Colonic mucosa (tissue), 4 donors: ENCODE results near the gene BANF2. TPM values are rescaled to one million over a fixed set of nuclear protein-coding genes. Genes with fewer than 3 reads are reported as not detected.

Source experiments
- DNase-seq: peaks from one replicate; pipeline ENCODE4 v3.0.0-alpha.2; 2020
- H3K27ac ChIP-seq: fragments of 200-600 bp; one replicate; pipeline ENCODE4 v1.8.0; 2021
- H3K27me3 ChIP-seq: fragments of 200-600 bp; one replicate; pipeline ENCODE4 v1.8.0; 2021
- H3K36me3 ChIP-seq: fragments of 200-600 bp; one replicate; pipeline ENCODE4 v1.8.0; 2021
- H3K4me1 ChIP-seq: fragments of 200-600 bp; one replicate; pipeline ENCODE4 v1.8.0; 2021; ENCODE audit warnings: mild to moderate bottlenecking
- H3K4me3 ChIP-seq: fragments of 200-600 bp; one replicate; pipeline ENCODE4 v1.8.0; 2021
- H3K9ac ChIP-seq, 2 donors: one replicate each; pipeline ENCODE4 v1.7.0; 2013; ENCODE audit warnings: control low read depth in 2 of 2, low read depth in 2 of 2, low read length in 2 of 2
- H3K9me3 ChIP-seq: fragments of 200-600 bp; one replicate; pipeline ENCODE4 v1.8.0; 2021
- CTCF ChIP-seq: fragments of 200-600 bp; IDR thresholded peaks from one replicate; pipeline ENCODE4 v1.8.0; 2022; ENCODE audit warnings: antibody characterized with exemption, mild to moderate bottlenecking
- intact Hi-C: fragments of 100-400 bp; cut with DNase I; formaldehyde crosslinking; loops from one replicate; pipeline ENCODE4 v1.14.1; 2022
- total RNA-seq, 2 donors: library from RNA; stranded (reverse); fragmentation: NEBNext Ultra II Directional in 1 of 2; extraction: Animal tissue kit (Norgen Biotek cat#: 25700) in 1 of 2; gene quantifications; one replicate each; pipeline ENCODE4 v1.2.1, GENCODE V29; 2021
- donor health status: healthy.
- donor health status: DM: no; HTN: no; CAD: no.
- donor health status: DM: no; HTN: no; CAD: no.

BANF2 gene
- total RNA-seq, 2 donors from 2014 or later = not detected

DNA sequence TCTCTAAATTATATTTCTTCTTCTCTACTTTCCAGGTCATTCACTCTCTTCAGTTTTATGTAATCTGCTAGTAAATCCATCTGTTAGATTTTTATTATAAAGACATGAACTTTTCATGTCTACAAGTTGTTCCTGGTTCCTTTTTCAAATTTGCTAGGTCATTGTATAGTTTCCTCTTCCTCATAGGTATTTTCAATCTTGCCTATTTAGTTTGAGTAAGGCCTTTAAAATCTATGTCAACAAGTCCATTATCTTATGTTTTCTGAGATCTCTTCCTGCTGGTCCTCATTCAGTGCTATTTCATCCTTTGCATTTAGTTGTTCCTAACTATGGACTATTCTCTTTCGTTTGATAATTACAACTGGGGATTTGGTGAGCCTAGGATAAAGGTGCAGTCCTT is 28.8 kb upstream of the BANF2 start:
- intact Hi-C loops = no loop called here
- no peak for DNase-seq
- no peak overlapping the region for H3K4me3 ChIP-seq
- H3K27me3 ChIP-seq = no peaks in the 10 kb centered on the region
- H3K36me3 ChIP-seq = no peaks in the 10 kb centered on the region
- H3K9ac ChIP-seq = no peak overlapping the region
- TF ChIP-seq CTCF = no peak
- H3K9me3 ChIP-seq = no peaks in the 10 kb centered on the region
- no peak overlapping the region for H3K27ac ChIP-seq
- peaks cover 9% of the 10 kb centered on the region for H3K4me1 ChIP-seq

DNA sequence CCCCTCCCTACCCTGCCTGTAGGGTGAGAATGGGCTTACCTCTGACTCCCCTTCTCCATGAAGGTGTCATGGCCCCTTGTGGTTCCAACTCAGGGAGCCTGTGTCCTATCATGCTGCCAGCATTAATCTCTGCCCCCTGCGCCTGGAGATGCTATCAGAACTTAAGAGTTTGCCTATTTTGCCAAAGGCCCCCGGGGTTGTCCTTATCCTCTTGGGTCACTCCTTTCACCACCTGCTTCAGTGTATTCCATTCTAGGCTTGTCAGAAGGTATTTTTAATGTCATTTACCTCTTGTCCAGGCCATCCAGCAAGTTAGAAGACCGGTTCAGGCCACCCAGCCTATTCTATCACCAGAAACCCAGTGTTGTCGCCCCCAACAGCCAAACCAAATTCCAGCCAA is 28.2 kb upstream of the BANF2 start:
- intact Hi-C loops = no loop called here
- Histone ChIP-seq H3K27ac (no peak overlapping the region), H3K4me3 (no peak overlapping the region), H3K9me3 (no peaks in the 10 kb centered on the region), H3K4me1 (peaks cover 11% of the 10 kb centered on the region), H3K36me3 (no peaks in the 10 kb centered on the region), H3K9ac (no peak overlapping the region), H3K27me3 (no peaks in the 10 kb centered on the region)
- DNase-seq = no peak
- TF ChIP-seq CTCF = no peak

DNA sequence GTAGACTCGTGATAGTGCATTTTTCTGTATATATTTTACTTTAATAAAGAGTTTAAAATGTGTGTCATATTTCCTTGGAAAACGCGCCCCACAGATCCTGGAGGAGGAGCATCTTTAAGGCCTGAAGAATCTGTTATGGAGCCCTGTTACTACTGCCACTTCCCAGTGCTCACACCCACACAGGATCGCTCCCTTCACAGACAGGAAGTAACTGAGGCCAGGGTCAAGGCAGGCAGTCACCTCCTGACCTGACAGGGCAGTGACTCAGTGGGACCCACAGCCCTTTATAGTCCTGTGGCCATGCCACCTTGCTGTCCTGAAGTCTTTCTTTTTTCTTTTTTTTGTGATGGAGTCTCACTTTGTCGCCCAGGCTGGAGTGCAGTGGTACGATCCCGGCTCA is 26.7 kb upstream of the BANF2 start:
- Histone ChIP-seq H3K27ac (no peak overlapping the region), H3K9ac (no peak overlapping the region), H3K9me3 (no peaks in the 10 kb centered on the region), H3K36me3 (no peaks in the 10 kb centered on the region), H3K4me3 (no peak overlapping the region), H3K4me1 (peaks cover 11% of the 10 kb centered on the region), H3K27me3 (no peaks in the 10 kb centered on the region)
- no peak for TF ChIP-seq CTCF
- intact Hi-C loops = no loop called here
- DNase-seq = no peak

DNA sequence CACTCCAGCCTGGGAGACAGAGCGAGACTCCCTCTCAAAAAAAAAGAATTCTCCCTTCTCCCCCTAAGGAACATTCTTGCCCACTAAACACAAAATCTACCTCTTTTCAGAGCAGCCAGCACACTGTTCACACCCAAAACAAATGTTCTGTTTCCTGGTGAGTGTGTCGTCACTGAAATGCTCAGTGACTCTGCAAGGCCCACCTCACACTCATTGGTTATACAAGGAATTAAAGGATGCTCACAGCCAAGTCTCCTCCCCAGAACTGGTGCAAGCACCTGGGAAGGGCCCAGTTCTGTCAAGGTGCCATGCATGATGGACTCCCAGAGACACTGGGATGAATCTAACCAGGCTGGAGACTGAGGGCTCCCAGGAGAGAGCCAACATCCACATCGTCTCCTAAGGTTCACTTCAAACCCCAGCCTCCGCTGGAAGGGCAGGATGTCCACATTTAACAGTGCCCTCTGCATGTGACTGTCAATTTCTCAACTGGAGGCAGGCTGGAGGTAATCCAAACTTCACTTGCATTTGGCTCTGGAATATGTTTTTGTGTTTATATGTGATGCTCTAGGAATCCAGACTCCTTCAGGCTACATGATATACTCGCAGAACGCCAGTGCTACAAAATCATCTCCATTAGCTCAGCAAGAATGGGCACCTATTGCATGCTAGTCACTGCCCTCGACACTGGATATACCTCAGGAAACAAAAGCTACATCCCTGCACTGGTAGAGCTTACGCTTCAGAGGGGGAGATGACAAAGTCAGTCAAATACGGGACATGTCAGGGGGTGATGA is 24.8 kb upstream of the BANF2 start:
- no peak overlapping the region for H3K27ac ChIP-seq
- TF ChIP-seq CTCF = no peak
- no peaks in the 10 kb centered on the region for H3K27me3 ChIP-seq
- H3K9ac ChIP-seq = no peak overlapping the region
- no peak for DNase-seq
- intact Hi-C loops = no loop called here
- H3K36me3 ChIP-seq = no peaks in the 10 kb centered on the region
- H3K4me1 ChIP-seq = peaks cover 18% of the 10 kb centered on the region
- no peak overlapping the region for H3K4me3 ChIP-seq
- no peaks in the 10 kb centered on the region for H3K9me3 ChIP-seq

GRCh38 chr20:17675519-17676377 is 24.0 kb upstream of the BANF2 start:
- Histone ChIP-seq H3K27ac (no peak overlapping the region), H3K4me1 (peaks cover 22% of the 10 kb centered on the region), H3K9ac (peak overlapping the region in 1 of 2 donors; percentile 32), H3K4me3 (no peak overlapping the region), H3K27me3 (no peaks in the 10 kb centered on the region), H3K36me3 (no peaks in the 10 kb centered on the region), H3K9me3 (no peaks in the 10 kb centered on the region)
- intact Hi-C loops = no loop called here
- DNase-seq = no peak
- no peak for TF ChIP-seq CTCF
